Measurements from ENCODE around the gene PLAC1.

Gene PLAC1

GRCh38 chrX:134533952-134534351 lies 124.3 kb downstream of the PLAC1 start:
- no peak for DNase-seq

DNA sequence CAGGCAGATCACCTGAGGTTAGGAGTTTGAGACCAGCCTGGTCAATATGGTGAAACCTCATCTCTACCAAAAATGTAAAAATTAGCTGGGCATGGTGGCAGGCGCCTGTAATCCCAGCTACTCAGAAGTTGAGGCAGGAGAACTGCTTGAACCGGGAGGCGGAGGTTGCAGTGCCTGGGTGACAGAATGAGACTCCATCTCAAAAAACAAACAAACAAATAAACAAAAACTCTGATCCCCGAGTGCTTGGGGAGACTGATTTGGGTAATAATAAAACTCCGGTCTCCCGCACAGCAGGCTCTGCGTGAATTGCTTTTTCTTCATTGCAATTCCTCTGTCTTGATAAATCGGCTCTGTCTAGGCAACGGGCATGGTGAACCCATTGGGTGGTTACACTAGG lies 124.9 kb downstream of the PLAC1 start:
- no peak for DNase-seq

- DNase-seq, result no peak
Observed at GRCh38 chrX:134530845-134531244, 127.4 kb downstream of the PLAC1 start.

DNA sequence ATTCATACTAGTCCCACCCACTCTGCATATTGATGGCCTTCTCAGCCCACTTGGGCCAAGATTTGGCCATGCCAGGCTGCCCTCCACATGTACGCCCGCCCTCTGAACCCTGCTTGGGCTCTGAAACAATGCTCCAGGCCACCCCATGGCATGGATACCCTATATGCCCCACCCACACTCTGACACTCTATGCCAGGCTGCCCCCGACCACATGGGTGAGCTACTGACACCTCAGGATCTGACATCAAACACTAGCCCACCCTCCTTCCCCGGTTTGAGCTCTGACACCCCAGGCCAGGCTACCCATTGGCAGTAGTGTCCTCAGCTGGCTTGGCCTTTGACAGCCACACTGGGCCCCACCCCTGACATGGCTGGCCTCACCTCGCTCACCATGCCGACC lies 128.8 kb downstream of the PLAC1 start:
- no peak for DNase-seq

DNA sequence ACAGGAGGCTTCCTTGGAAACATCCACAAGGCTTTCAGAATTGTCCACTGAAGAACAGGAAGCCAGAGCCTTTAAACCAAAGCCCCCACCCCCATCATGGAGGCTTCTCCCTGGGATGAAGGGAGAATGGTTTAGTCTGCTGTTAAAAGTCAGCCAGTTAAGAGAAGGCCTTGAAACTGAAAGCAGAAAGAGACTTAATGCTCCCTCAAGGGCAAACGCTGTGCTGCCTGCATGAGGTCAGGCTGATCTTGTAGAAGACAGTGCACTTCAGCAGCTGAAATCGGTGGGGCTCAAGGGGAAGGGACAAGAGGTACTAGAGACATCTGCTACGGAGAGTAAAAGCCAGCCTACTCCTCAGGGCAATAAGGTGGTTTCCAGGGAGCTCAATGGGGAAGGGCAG lies 129.3 kb downstream of the PLAC1 start:
- no peak for DNase-seq

- DNase-seq, result no peak
Observed at GRCh38 chrX:134526399-134526798, 131.9 kb downstream of the PLAC1 start.

GRCh38 chrX:134525086-134525792 lies 133.0 kb downstream of the PLAC1 start:
- no peak for DNase-seq

DNA sequence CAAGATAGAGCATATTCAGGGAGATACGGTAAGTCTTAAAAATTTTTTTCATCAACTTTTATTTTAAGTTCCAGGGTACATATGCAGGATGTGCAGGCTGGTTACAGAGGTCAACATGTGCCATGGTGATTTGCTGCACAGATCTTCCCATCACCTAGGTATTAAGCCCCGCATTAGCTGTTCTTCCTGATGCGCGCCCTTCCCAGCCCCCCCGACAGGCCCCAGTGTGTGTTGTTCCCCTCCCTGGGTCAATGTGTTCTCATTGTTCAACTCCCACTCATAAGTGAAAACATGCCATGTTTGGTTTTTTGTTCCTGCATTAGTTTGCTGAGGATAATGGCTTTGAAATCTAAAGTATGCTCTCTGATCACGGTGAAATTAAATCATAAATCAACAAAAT lies 134.1 kb downstream of the PLAC1 start:
- DNase-seq, result no peak

GRCh38 chrX:134520860-134521390 lies 137.3 kb downstream of the PLAC1 start:
- DNase-seq, result peak; percentile 48

Measured in NCI-H1105 treated with DMSO at 0.1 percent for 48 hours (cell line).